Measurements from ENCODE around the gene ZCCHC14. TPM values are rescaled to one million over a fixed set of nuclear protein-coding genes. Genes with fewer than 3 reads are reported as not detected.
"Not testable (repeated sequence)": the region's sequence is repeated elsewhere in the genome, so short reads cannot be mapped to it uniquely, and the experiment has no call there.

Gene ZCCHC14
- total RNA-seq, 1 donor from 2014 or later, result 15.9 TPM

- H3K4me3 ChIP-seq, result peak overlapping the region; percentile 46
Measured at GRCh38 chr16:87518430-87519051, 25.7 kb upstream of the ZCCHC14 start.

GRCh38 chr16:87517610-87518429 is 25.0 kb upstream of the ZCCHC14 start:
- peak; percentile 68 for DNase-seq
- Histone ChIP-seq H3K4me3 (peak overlapping the region; percentile 46), H3K4me1 (peaks cover 30% of the 10 kb centered on the region), H3K27ac (replicated peaks) (peak overlapping the region; percentile 87)
- H3K27me3 ChIP-seq (ENCODE audit: low read depth); H3K9me3 ChIP-seq (replicated peaks); H3K36me3 ChIP-seq; intact Hi-C loops (cut with micrococcal nuclease): not testable (repeated sequence)

More at GRCh38 chr16:87518430-87519051, 25.7 kb upstream of the ZCCHC14 start:
- H3K36me3 ChIP-seq; H3K27me3 ChIP-seq (ENCODE audit: low read depth); intact Hi-C loops (cut with micrococcal nuclease); H3K9me3 ChIP-seq (replicated peaks): not testable (repeated sequence)
- peak; percentile 75 for DNase-seq
- Histone ChIP-seq H3K4me1 (peaks cover 30% of the 10 kb centered on the region), H3K27ac (replicated peaks) (peak overlapping the region; percentile 87)

DNA sequence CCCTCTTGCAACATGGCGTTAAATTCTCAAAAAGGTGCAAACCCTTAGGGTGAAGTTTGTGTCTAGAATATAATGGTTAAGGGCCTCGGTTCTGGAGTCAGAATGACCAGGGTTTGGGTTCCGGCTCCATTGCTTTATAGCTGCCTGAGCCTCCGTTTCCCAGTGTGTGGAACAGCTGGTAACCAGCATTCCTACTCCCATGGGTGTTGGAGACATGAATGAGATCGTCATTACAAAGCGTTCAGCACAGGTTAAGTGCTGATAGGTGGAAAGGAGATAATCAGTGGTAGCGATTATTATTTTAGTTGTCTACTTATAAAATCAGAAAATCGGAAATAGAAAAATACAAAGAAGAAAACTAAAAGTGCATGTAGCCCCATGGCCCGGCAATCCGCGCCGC is 23.5 kb upstream of the ZCCHC14 start:
- Histone ChIP-seq H3K4me3 (no peak overlapping the region), H3K36me3 (no peaks in the 10 kb centered on the region), H3K27me3 (ENCODE audit: low read depth) (no peaks in the 10 kb centered on the region), H3K27ac (replicated peaks) (peak overlapping the region; percentile 87), H3K9me3 (replicated peaks) (no peaks in the 10 kb centered on the region), H3K4me1 (peaks cover 30% of the 10 kb centered on the region)
- intact Hi-C loops (cut with micrococcal nuclease), result no loop called here
- no peak for TF ChIP-seq CTCF (IDR thresholded peaks at IDR 0.05; ENCODE audit: borderline replicate concordance)
- DNase-seq, result no peak

DNA sequence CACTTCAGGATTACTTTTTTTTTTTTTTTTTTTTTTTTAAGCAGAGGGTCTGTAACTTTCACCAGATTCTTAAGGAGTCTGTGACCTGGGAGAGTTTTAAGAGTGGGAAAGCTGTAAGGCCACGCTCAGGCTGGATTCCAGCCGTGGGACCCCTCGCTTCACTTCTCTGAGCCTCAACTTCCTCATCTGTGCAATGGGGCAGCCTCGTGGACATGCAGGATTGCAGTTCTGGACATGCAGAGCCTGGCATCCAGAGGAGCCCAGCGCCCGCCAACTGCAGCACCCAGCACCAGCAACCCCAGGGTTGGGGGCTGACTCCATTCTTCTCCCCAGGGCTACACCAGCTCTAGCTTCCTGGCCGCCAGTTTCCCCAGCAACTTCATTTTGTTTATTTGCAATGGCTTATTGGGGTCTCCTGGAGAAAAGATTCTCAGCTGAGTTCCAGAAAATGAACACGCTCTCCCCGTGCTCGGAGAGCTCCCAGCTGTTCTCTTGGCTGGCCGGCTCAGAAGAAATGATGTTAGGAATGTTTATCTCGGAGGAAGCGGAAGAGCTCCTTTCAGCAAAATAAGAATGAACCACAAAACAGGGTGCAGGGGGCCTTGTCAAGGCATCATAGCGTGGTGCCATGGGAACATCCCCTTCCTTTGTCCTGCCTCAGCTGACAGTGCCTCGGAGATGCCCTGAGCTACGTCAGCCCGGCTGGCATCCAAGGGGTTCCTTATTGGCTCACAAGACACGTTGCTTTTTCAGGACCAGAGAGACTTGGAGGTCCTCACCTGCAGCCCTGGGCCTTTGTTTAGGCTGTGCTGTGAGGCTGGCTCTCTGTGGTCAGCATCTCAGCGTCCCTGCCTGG is 22.9 kb upstream of the ZCCHC14 start:
- Histone ChIP-seq H3K36me3 (no peaks in the 10 kb centered on the region), H3K4me1 (peaks cover 30% of the 10 kb centered on the region), H3K27ac (replicated peaks) (peak overlapping the region; percentile 87), H3K4me3 (no peak overlapping the region), H3K27me3 (ENCODE audit: low read depth) (no peaks in the 10 kb centered on the region), H3K9me3 (replicated peaks) (no peaks in the 10 kb centered on the region)
- intact Hi-C loops (cut with micrococcal nuclease), result no loop called here
- no peak for DNase-seq
- TF ChIP-seq CTCF (IDR thresholded peaks at IDR 0.05; ENCODE audit: borderline replicate concordance), result no peak

DNA sequence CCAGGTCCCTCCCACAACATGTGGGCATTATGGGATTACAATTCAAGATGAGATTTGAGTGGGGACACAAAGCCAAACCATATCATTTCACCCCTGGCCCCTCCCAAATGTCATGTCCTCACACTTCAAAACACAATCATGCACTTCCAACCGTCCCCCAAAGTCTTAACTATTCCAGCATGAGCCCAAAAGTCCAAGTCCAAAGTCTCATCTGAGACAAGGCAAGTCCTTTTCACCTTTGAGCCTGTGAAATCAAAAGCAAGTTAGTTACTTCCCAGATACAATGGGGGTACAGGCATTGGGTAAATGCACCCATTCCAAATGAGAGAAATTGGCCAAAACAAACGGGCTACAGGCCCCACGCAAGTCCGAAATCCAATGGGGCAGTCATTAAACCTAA is 17.0 kb upstream of the ZCCHC14 start:
- H3K36me3 ChIP-seq; intact Hi-C loops (cut with micrococcal nuclease); DNase-seq; H3K27me3 ChIP-seq (ENCODE audit: low read depth); H3K27ac ChIP-seq (replicated peaks); H3K9me3 ChIP-seq (replicated peaks); H3K4me3 ChIP-seq: not testable (repeated sequence)
- H3K4me1 ChIP-seq, result peaks cover 16% of the 10 kb centered on the region

DNA sequence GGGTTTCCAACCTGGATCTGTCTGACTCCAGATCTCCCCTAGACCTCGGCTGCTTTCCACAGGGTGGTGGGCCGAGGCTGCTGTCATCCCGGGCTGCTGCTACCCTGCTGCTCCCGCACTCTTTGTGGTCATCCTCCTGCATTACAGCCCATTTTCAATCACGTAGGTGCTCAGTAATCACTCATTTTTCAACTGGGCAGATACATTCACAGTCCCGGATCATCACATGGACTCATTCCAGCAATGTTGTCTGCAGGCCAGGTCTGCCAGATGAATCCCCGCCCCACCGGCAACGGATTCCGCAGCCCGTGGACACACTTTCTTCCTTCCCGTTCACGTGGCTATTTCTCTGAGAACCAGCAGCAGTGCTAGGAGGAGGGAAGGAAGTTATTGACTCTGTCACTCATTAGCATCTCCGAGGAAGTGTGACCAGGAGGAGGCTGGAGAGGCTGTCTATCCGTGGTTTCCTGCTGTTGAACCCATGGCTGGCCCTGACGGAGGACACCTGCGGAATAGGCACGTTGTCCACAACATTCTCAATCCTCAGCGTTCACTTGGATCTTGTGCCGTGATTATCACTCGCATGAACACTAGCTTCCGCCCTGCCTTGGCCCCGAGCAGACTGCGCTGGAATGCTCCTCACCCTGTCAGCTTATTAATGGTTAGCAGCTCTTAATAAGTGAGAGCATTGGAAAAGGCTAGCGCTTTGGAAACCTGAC is 14.7 kb upstream of the ZCCHC14 start:
- DNase-seq, result no peak
- H3K9me3 ChIP-seq (replicated peaks), result no peaks in the 10 kb centered on the region
- no peaks in the 10 kb centered on the region for H3K36me3 ChIP-seq
- H3K4me3 ChIP-seq, result peak overlapping the region; percentile 51
- no peak for TF ChIP-seq CTCF (IDR thresholded peaks at IDR 0.05; ENCODE audit: borderline replicate concordance)
- intact Hi-C loops (cut with micrococcal nuclease), result no loop called here
- H3K27ac ChIP-seq (replicated peaks), result peak overlapping the region; percentile 60
- H3K27me3 ChIP-seq (ENCODE audit: low read depth), result no peaks in the 10 kb centered on the region
- peaks cover 16% of the 10 kb centered on the region for H3K4me1 ChIP-seq
